ENCODE measurements around the gene SPSB1.
"Not testable (repeated sequence)": the region's sequence is repeated elsewhere in the genome, so short reads cannot be mapped to it uniquely, and the experiment has no call there.

SPSB1 gene

GRCh38 chr1:9384751-9385245 lies 92.1 kb downstream of the SPSB1 start:
- H3K36me3 ChIP-seq (ENCODE audit: control insufficient read depth in 2 of 2, insufficient read depth in 2 of 2, low read length in 2 of 2): no peaks in the 10 kb centered on the region
- peak overlapping the region in 1 of 2 donors; percentile 6 for H3K9ac ChIP-seq (ENCODE audit: low read depth in 1 of 2, low read length in 2 of 2)
- H3K4me3 ChIP-seq (ENCODE audit: low read length in 2 of 2): peak overlapping the region in 1 of 2 donors; percentile 12
- H3K27ac ChIP-seq (ENCODE audit: low read depth in 2 of 2, low read length in 2 of 2): peak overlapping the region in 1 of 2 donors; percentile 85
- no peaks in the 10 kb centered on the region for H3K27me3 ChIP-seq (ENCODE audit: control insufficient read depth in 2 of 2, insufficient read depth in 2 of 2, low read length in 2 of 2)
- H3K9me3 ChIP-seq (ENCODE audit: control insufficient read depth in 2 of 2, low read length in 2 of 2): no peaks in the 10 kb centered on the region
- peaks cover 8 to 23% of the 10 kb centered on the region in 2 donors for H3K4me1 ChIP-seq (ENCODE audit: control insufficient read depth in 2 of 2, insufficient read depth in 2 of 2, low read length in 2 of 2)

- H3K27me3 ChIP-seq (ENCODE audit: control insufficient read depth in 2 of 2, insufficient read depth in 2 of 2, low read length in 2 of 2); H3K9me3 ChIP-seq (ENCODE audit: control insufficient read depth in 2 of 2, low read length in 2 of 2); H3K36me3 ChIP-seq (ENCODE audit: control insufficient read depth in 2 of 2, insufficient read depth in 2 of 2, low read length in 2 of 2); H3K4me3 ChIP-seq (ENCODE audit: low read length in 2 of 2): not testable (repeated sequence)
- peaks cover 8 to 23% of the 10 kb centered on the region in 2 donors for H3K4me1 ChIP-seq (ENCODE audit: control insufficient read depth in 2 of 2, insufficient read depth in 2 of 2, low read length in 2 of 2)
- peak overlapping the region; percentile 5 to 41 for H3K9ac ChIP-seq (ENCODE audit: low read depth in 1 of 2, low read length in 2 of 2)
- peak overlapping the region; percentile 67 to 85 for H3K27ac ChIP-seq (ENCODE audit: low read depth in 2 of 2, low read length in 2 of 2)
Observed at GRCh38 chr1:9385392-9385791, 92.7 kb downstream of the SPSB1 start.

GRCh38 chr1:9385801-9386573 lies 93.3 kb downstream of the SPSB1 start:
- Histone ChIP-seq H3K27me3 (ENCODE audit: control insufficient read depth in 2 of 2, insufficient read depth in 2 of 2, low read length in 2 of 2) (no peaks in the 10 kb centered on the region), H3K4me1 (ENCODE audit: control insufficient read depth in 2 of 2, insufficient read depth in 2 of 2, low read length in 2 of 2) (peaks cover 8 to 23% of the 10 kb centered on the region in 2 donors), H3K27ac (ENCODE audit: low read depth in 2 of 2, low read length in 2 of 2) (peak overlapping the region; percentile 67 to 85), H3K36me3 (ENCODE audit: control insufficient read depth in 2 of 2, insufficient read depth in 2 of 2, low read length in 2 of 2) (no peaks in the 10 kb centered on the region), H3K9me3 (ENCODE audit: control insufficient read depth in 2 of 2, low read length in 2 of 2) (no peaks in the 10 kb centered on the region), H3K9ac (ENCODE audit: low read depth in 1 of 2, low read length in 2 of 2) (peak overlapping the region; percentile 5 to 41), H3K4me3 (ENCODE audit: low read length in 2 of 2) (no peak overlapping the region)

- Histone ChIP-seq H3K4me3 (ENCODE audit: low read length in 2 of 2) (no peak overlapping the region), H3K9me3 (ENCODE audit: control insufficient read depth in 2 of 2, low read length in 2 of 2) (no peaks in the 10 kb centered on the region), H3K4me1 (ENCODE audit: control insufficient read depth in 2 of 2, insufficient read depth in 2 of 2, low read length in 2 of 2) (peaks cover 8 to 23% of the 10 kb centered on the region in 2 donors), H3K27me3 (ENCODE audit: control insufficient read depth in 2 of 2, insufficient read depth in 2 of 2, low read length in 2 of 2) (no peaks in the 10 kb centered on the region), H3K9ac (ENCODE audit: low read depth in 1 of 2, low read length in 2 of 2) (no peak overlapping the region), H3K36me3 (ENCODE audit: control insufficient read depth in 2 of 2, insufficient read depth in 2 of 2, low read length in 2 of 2) (no peaks in the 10 kb centered on the region), H3K27ac (ENCODE audit: low read depth in 2 of 2, low read length in 2 of 2) (no peak overlapping the region)
Observed at GRCh38 chr1:9388335-9389180, 95.9 kb downstream of the SPSB1 start.

GRCh38 chr1:9389968-9390367 lies 97.3 kb downstream of the SPSB1 start:
- no peak overlapping the region for H3K9ac ChIP-seq (ENCODE audit: low read depth in 1 of 2, low read length in 2 of 2)
- no peaks in the 10 kb centered on the region for H3K9me3 ChIP-seq (ENCODE audit: control insufficient read depth in 2 of 2, low read length in 2 of 2)
- H3K4me1 ChIP-seq (ENCODE audit: control insufficient read depth in 2 of 2, insufficient read depth in 2 of 2, low read length in 2 of 2): peaks cover 2 to 16% of the 10 kb centered on the region in 2 donors
- H3K27me3 ChIP-seq (ENCODE audit: control insufficient read depth in 2 of 2, insufficient read depth in 2 of 2, low read length in 2 of 2): no peaks in the 10 kb centered on the region
- H3K4me3 ChIP-seq (ENCODE audit: low read length in 2 of 2): no peak overlapping the region
- no peaks in the 10 kb centered on the region for H3K36me3 ChIP-seq (ENCODE audit: control insufficient read depth in 2 of 2, insufficient read depth in 2 of 2, low read length in 2 of 2)
- no peak overlapping the region for H3K27ac ChIP-seq (ENCODE audit: low read depth in 2 of 2, low read length in 2 of 2)

GRCh38 chr1:9391620-9392019 lies 98.9 kb downstream of the SPSB1 start:
- Histone ChIP-seq H3K4me3 (ENCODE audit: low read length in 2 of 2) (no peak overlapping the region), H3K4me1 (ENCODE audit: control insufficient read depth in 2 of 2, insufficient read depth in 2 of 2, low read length in 2 of 2) (peaks cover 0 to 4% of the 10 kb centered on the region in 2 donors), H3K27ac (ENCODE audit: low read depth in 2 of 2, low read length in 2 of 2) (no peak overlapping the region), H3K9ac (ENCODE audit: low read depth in 1 of 2, low read length in 2 of 2) (no peak overlapping the region), H3K27me3 (ENCODE audit: control insufficient read depth in 2 of 2, insufficient read depth in 2 of 2, low read length in 2 of 2) (no peaks in the 10 kb centered on the region), H3K36me3 (ENCODE audit: control insufficient read depth in 2 of 2, insufficient read depth in 2 of 2, low read length in 2 of 2) (no peaks in the 10 kb centered on the region), H3K9me3 (ENCODE audit: control insufficient read depth in 2 of 2, low read length in 2 of 2) (no peaks in the 10 kb centered on the region)

- no peak overlapping the region for H3K4me3 ChIP-seq (ENCODE audit: low read length in 2 of 2)
- no peaks in the 10 kb centered on the region for H3K4me1 ChIP-seq (ENCODE audit: control insufficient read depth in 2 of 2, insufficient read depth in 2 of 2, low read length in 2 of 2)
- no peaks in the 10 kb centered on the region for H3K27me3 ChIP-seq (ENCODE audit: control insufficient read depth in 2 of 2, insufficient read depth in 2 of 2, low read length in 2 of 2)
- no peak overlapping the region for H3K9ac ChIP-seq (ENCODE audit: low read depth in 1 of 2, low read length in 2 of 2)
- no peaks in the 10 kb centered on the region for H3K36me3 ChIP-seq (ENCODE audit: control insufficient read depth in 2 of 2, insufficient read depth in 2 of 2, low read length in 2 of 2)
- no peak overlapping the region for H3K27ac ChIP-seq (ENCODE audit: low read depth in 2 of 2, low read length in 2 of 2)
- no peaks in the 10 kb centered on the region for H3K9me3 ChIP-seq (ENCODE audit: control insufficient read depth in 2 of 2, low read length in 2 of 2)
Observed at GRCh38 chr1:9394010-9394409, 101.3 kb downstream of the SPSB1 start.

GRCh38 chr1:9395018-9395417 lies 102.3 kb downstream of the SPSB1 start:
- H3K4me1 ChIP-seq (ENCODE audit: control insufficient read depth in 2 of 2, insufficient read depth in 2 of 2, low read length in 2 of 2): peaks cover 0 to 3% of the 10 kb centered on the region in 2 donors
- no peaks in the 10 kb centered on the region for H3K36me3 ChIP-seq (ENCODE audit: control insufficient read depth in 2 of 2, insufficient read depth in 2 of 2, low read length in 2 of 2)
- H3K27me3 ChIP-seq (ENCODE audit: control insufficient read depth in 2 of 2, insufficient read depth in 2 of 2, low read length in 2 of 2): no peaks in the 10 kb centered on the region
- H3K9ac ChIP-seq (ENCODE audit: low read depth in 1 of 2, low read length in 2 of 2): no peak overlapping the region
- no peaks in the 10 kb centered on the region for H3K9me3 ChIP-seq (ENCODE audit: control insufficient read depth in 2 of 2, low read length in 2 of 2)
- no peak overlapping the region for H3K27ac ChIP-seq (ENCODE audit: low read depth in 2 of 2, low read length in 2 of 2)
- H3K4me3 ChIP-seq (ENCODE audit: low read length in 2 of 2): no peak overlapping the region

GRCh38 chr1:9397047-9397446 lies 104.4 kb downstream of the SPSB1 start:
- Histone ChIP-seq H3K4me3 (ENCODE audit: low read length in 2 of 2) (no peak overlapping the region), H3K36me3 (ENCODE audit: control insufficient read depth in 2 of 2, insufficient read depth in 2 of 2, low read length in 2 of 2) (no peaks in the 10 kb centered on the region), H3K9me3 (ENCODE audit: control insufficient read depth in 2 of 2, low read length in 2 of 2) (no peaks in the 10 kb centered on the region), H3K9ac (ENCODE audit: low read depth in 1 of 2, low read length in 2 of 2) (no peak overlapping the region), H3K27ac (ENCODE audit: low read depth in 2 of 2, low read length in 2 of 2) (no peak overlapping the region), H3K4me1 (ENCODE audit: control insufficient read depth in 2 of 2, insufficient read depth in 2 of 2, low read length in 2 of 2) (peaks cover 6 to 11% of the 10 kb centered on the region in 2 donors), H3K27me3 (ENCODE audit: control insufficient read depth in 2 of 2, insufficient read depth in 2 of 2, low read length in 2 of 2) (no peaks in the 10 kb centered on the region)

- Histone ChIP-seq H3K27me3 (ENCODE audit: control insufficient read depth in 2 of 2, insufficient read depth in 2 of 2, low read length in 2 of 2) (no peaks in the 10 kb centered on the region), H3K36me3 (ENCODE audit: control insufficient read depth in 2 of 2, insufficient read depth in 2 of 2, low read length in 2 of 2) (no peaks in the 10 kb centered on the region), H3K4me1 (ENCODE audit: control insufficient read depth in 2 of 2, insufficient read depth in 2 of 2, low read length in 2 of 2) (peaks cover 6 to 11% of the 10 kb centered on the region in 2 donors), H3K9ac (ENCODE audit: low read depth in 1 of 2, low read length in 2 of 2) (no peak overlapping the region), H3K27ac (ENCODE audit: low read depth in 2 of 2, low read length in 2 of 2) (no peak overlapping the region), H3K4me3 (ENCODE audit: low read length in 2 of 2) (no peak overlapping the region), H3K9me3 (ENCODE audit: control insufficient read depth in 2 of 2, low read length in 2 of 2) (no peaks in the 10 kb centered on the region)
Observed at GRCh38 chr1:9397997-9398526, 105.4 kb downstream of the SPSB1 start.
